H1 (cell line): ENCODE results near the gene HECTD1. TPM values are rescaled to one million over a fixed set of nuclear protein-coding genes. Genes with fewer than 3 reads are reported as not detected.

Source experiments
- CTCF ChIA-PET: fragments of 300-600 bp; sonication (Branson Sonifier 250); formaldehyde crosslinking; loops from one replicate; lab custom pipeline; 2021; ENCODE audit not compliant: partially characterized antibody; lab: Charles Lee
- POLR2A ChIA-PET: fragments of 300-600 bp; sonication (Branson Sonifier 250); formaldehyde crosslinking; loops from one replicate; lab custom pipeline; 2021; ENCODE audit warnings: inconsistent platforms; ENCODE audit not compliant: partially characterized antibody; lab: Charles Lee
- DNase-seq, 2 experiments: peaks; one replicate each; pipeline versions ENCODE4 v3.0.0 to v3.0.0-alpha.2; 2010 to 2022; ENCODE audit warnings: low spot score in 2 of 2, low read depth in 1 of 2, mixed read lengths in 1 of 2
- FAIRE-seq: peaks from 2 replicates; lab custom pipeline; 2011; peaks lifted over from hg19 to GRCh38; lab: Jason Lieb, UNC
- H2AFZ ChIP-seq: 2 replicates; pipeline ENCODE4 v1.8.1; 2012; ENCODE audit warnings: low read length, inconsistent platforms
- H2AK5ac ChIP-seq: 2 replicates; pipeline ENCODE4 v1.6.1; 2013; ENCODE audit warnings: low read depth, low read length
- H2BK120ac ChIP-seq: replicated peaks from 2 replicates; pipeline ENCODE3; 2013; ENCODE audit warnings: low read depth, low read length, inconsistent platforms
- H2BK12ac ChIP-seq: 2 replicates; pipeline ENCODE4 v1.6.1; 2013; ENCODE audit warnings: low read depth, low read length
- H2BK15ac ChIP-seq: 2 replicates; pipeline ENCODE4 v1.6.1; 2013; ENCODE audit warnings: low read length
- H2BK20ac ChIP-seq: 2 replicates; pipeline ENCODE4 v1.6.1; 2013; ENCODE audit warnings: low read length
- H2BK5ac ChIP-seq: 2 replicates; pipeline ENCODE4 v1.6.1; 2013; ENCODE audit warnings: low read depth, low read length
- H3K14ac ChIP-seq: 2 replicates; pipeline ENCODE4 v1.6.1; 2013; ENCODE audit warnings: inconsistent platforms; ENCODE audit not compliant: insufficient read length
- H3K18ac ChIP-seq: 2 replicates; pipeline ENCODE4 v1.6.1; 2013; ENCODE audit warnings: low read length; ENCODE audit errors: extremely low read depth
- H3K23ac ChIP-seq: 2 replicates; pipeline ENCODE4 v1.6.1; 2013; ENCODE audit warnings: inconsistent platforms; ENCODE audit not compliant: insufficient read length
- H3K23me2 ChIP-seq: 2 replicates; pipeline ENCODE4 v1.6.1; 2013; ENCODE audit warnings: low read depth, low read length
- H3K27ac ChIP-seq: 2 replicates; pipeline ENCODE4 v1.6.1; 2011; ENCODE audit warnings: low read depth, low read length, inconsistent platforms
- H3K27me3 ChIP-seq, 4 experiments: replicated peaks in 1 of 4; 1 replicate in 1 of 4; 2 replicates in 3 of 4; pipeline versions ENCODE4 v1.6.1 to v1.8.1; 2011 to 2013; ENCODE audit warnings: low read length in 3 of 4, mild to moderate bottlenecking in 3 of 4, inconsistent platforms in 2 of 4, mixed read lengths in 2 of 4, moderate library complexity in 1 of 4; ENCODE audit not compliant: control insufficient read depth in 3 of 4, insufficient read depth in 3 of 4; ENCODE audit errors: extremely low read depth in 1 of 4
- H3K36me3 ChIP-seq, 4 experiments: 2 replicates each; pipeline versions ENCODE4 v1.6.1 to v1.8.1; 2011 to 2013; ENCODE audit warnings: mild to moderate bottlenecking in 4 of 4, low read length in 3 of 4, moderate library complexity in 2 of 4, control low read depth in 1 of 4, inconsistent platforms in 1 of 4; ENCODE audit not compliant: insufficient read depth in 4 of 4, control insufficient read depth in 2 of 4
- H3K4ac ChIP-seq: replicated peaks from 2 replicates; pipeline ENCODE3; 2013; ENCODE audit warnings: low read length, low read depth, mixed read lengths, inconsistent platforms; ENCODE audit not compliant: insufficient read length
- H3K4me1 ChIP-seq, 4 experiments: replicated peaks in 1 of 4; 1 replicate in 1 of 4; 2 replicates in 3 of 4; pipeline versions ENCODE4 v1.6.1 to v1.8.1; 2011 to 2013; ENCODE audit warnings: low read length in 3 of 4, inconsistent platforms in 2 of 4, mixed read lengths in 1 of 4; ENCODE audit not compliant: insufficient read depth in 4 of 4, control insufficient read depth in 3 of 4
- H3K4me2 ChIP-seq, 2 experiments: 2 replicates each; pipeline versions ENCODE4 v1.6.1 to v1.8.1; 2011 to 2013; ENCODE audit warnings: low read depth in 2 of 2, low read length in 2 of 2, control low read depth in 1 of 2, inconsistent platforms in 1 of 2, mild to moderate bottlenecking in 1 of 2; ENCODE audit not compliant: insufficient read depth in 1 of 2
- H3K4me3 ChIP-seq, 4 experiments: fragments of 200-600, 300-600 bp in 1 of 4; sonication (generic), shearing (Covaris generic), sonication (Bioruptor Twin) in 1 of 4; 2 replicates each; pipeline versions ENCODE4 v1.5.1 to v1.8.1; 2011 to 2016; ENCODE audit warnings: low read length in 4 of 4, low read depth in 3 of 4, control low read depth in 2 of 4, inconsistent platforms in 2 of 4, mild to moderate bottlenecking in 2 of 4, mixed read lengths in 1 of 4, moderate library complexity in 1 of 4; ENCODE audit not compliant: insufficient read depth in 2 of 4; ENCODE audit errors: extremely low read depth in 1 of 4
- H3K56ac ChIP-seq: replicated peaks from 2 replicates; pipeline ENCODE3; 2013; ENCODE audit warnings: low read depth, mild to moderate bottlenecking, mixed read lengths, low read length, inconsistent platforms; ENCODE audit not compliant: insufficient read length
- H3K79me1 ChIP-seq: 2 replicates; pipeline ENCODE4 v1.6.1; 2013; ENCODE audit warnings: low read depth, low read length, control low read depth
- H3K79me2 ChIP-seq, 2 experiments: 2 replicates each; pipeline versions ENCODE4 v1.6.1 to v1.8.1; 2012 to 2013; ENCODE audit warnings: low read length in 2 of 2, mild to moderate bottlenecking in 2 of 2, inconsistent platforms in 1 of 2; ENCODE audit not compliant: insufficient read depth in 2 of 2, control insufficient read depth in 1 of 2
- H3K9ac ChIP-seq, 4 experiments: replicated peaks in 1 of 4; 1 replicate in 1 of 4; 2 replicates in 3 of 4; pipeline versions ENCODE4 v1.6.1 to v1.8.1; 2011 to 2013; ENCODE audit warnings: low read depth in 3 of 4, low read length in 3 of 4, control low read depth in 2 of 4, mild to moderate bottlenecking in 2 of 4, moderate library complexity in 2 of 4, inconsistent platforms in 1 of 4; ENCODE audit errors: extremely low read depth in 1 of 4
- H3K9me3 ChIP-seq, 2 experiments: 2 replicates each; pipeline versions ENCODE4 v1.6.1 to v1.8.1; 2012 to 2013; ENCODE audit warnings: mild to moderate bottlenecking in 2 of 2, moderate library complexity in 2 of 2, control low read depth in 1 of 2, inconsistent platforms in 1 of 2, low read depth in 1 of 2, low read length in 1 of 2, mixed read lengths in 1 of 2; ENCODE audit not compliant: insufficient read depth in 2 of 2
- H4K20me1 ChIP-seq, 2 experiments: replicated peaks in 1 of 2; 2 replicates each; pipeline versions ENCODE3 to v1.8.1; 2011 to 2013; ENCODE audit warnings: inconsistent platforms in 2 of 2, low read length in 2 of 2, mild to moderate bottlenecking in 1 of 2; ENCODE audit not compliant: insufficient read depth in 2 of 2, control insufficient read depth in 1 of 2
- H4K5ac ChIP-seq: 2 replicates; pipeline ENCODE4 v1.6.1; 2013; ENCODE audit warnings: low read length, low read depth, mixed read lengths, inconsistent platforms; ENCODE audit not compliant: insufficient read length
- H4K8ac ChIP-seq: 2 replicates; pipeline ENCODE4 v1.8.0; 2013; ENCODE audit warnings: mild to moderate bottlenecking, moderate library complexity, low read length, inconsistent platforms; ENCODE audit not compliant: insufficient read depth; ENCODE audit errors: extremely low read depth
- H4K91ac ChIP-seq: replicated peaks from 2 replicates; pipeline ENCODE3; 2013; ENCODE audit warnings: low read length, mixed read lengths, inconsistent platforms; ENCODE audit not compliant: insufficient read length
- HDAC6 ChIP-seq: IDR thresholded peaks from one replicate; pipeline ENCODE4 v1.7.1; 2012; ENCODE audit warnings: low read depth, mild to moderate bottlenecking, inconsistent platforms, low read length, moderate library complexity
- KDM1A ChIP-seq: fragments of 200-600, 300-600 bp; sonication (generic); IDR thresholded peaks from 2 replicates; pipeline ENCODE4 v1.7.1; 2016; ENCODE audit warnings: mild to moderate bottlenecking, low read length, borderline replicate concordance
- KDM4A ChIP-seq: IDR thresholded peaks from one replicate; pipeline ENCODE4 v1.7.1; 2012; ENCODE audit warnings: low read depth, mild to moderate bottlenecking, moderate library complexity, low read length, inconsistent platforms; ENCODE audit not compliant: severe bottlenecking
- TCF12 ChIP-seq: IDR thresholded peaks from 2 replicates; pipeline ENCODE4 v1.6.1; 2011; ENCODE audit warnings: low read depth, mild to moderate bottlenecking, low read length
- WGBS, 2 experiments: shearing (Covaris generic) in 1 of 2; methylation state at CpG; one replicate each; pipeline versions ENCODE4 v1.1.6 to v1.1.7; 2013 to 2015; ENCODE audit warnings: low lambda C conversion rate in 2 of 2, mixed read lengths in 2 of 2, inconsistent platforms in 1 of 2, low coverage in 1 of 2, missing lambda C conversion rate in 1 of 2; ENCODE audit not compliant: insufficient replicate concordance in 2 of 2, insufficient coverage in 1 of 2, insufficient read length in 1 of 2; ENCODE audit errors: extremely low coverage in 1 of 2, missing lambda C conversion rate in 1 of 2; 5-methylcytosine and 5-hydroxymethylcytosine counted together
- polyA plus RNA-seq, 7 experiments: library from polyadenylated mRNA; depleted of rRNA in 3 of 7; stranded (reverse) in 5 of 7; unstranded in 2 of 7; fragments of >200 nt in 5 of 7; fragments of 200-250 nt in 2 of 7; gene quantifications; 1 replicate in 5 of 7; 2 replicates in 1 of 7; 4 replicates in 1 of 7; pipeline versions ENCODE4 v1.2.1 to v1.2.3, GENCODE V29; 2011 to 2013; ENCODE audit warnings: missing spikeins in 2 of 7, mixed read lengths in 2 of 7
- total RNA-seq: library from RNA; stranded (reverse); fragmentation: NEBNext Ultra II Directional; extraction: Animal tissue kit (Norgen Biotek cat#: 25700); gene quantifications from 2 replicates; pipeline ENCODE4 v1.2.1, GENCODE V29; 2021

HECTD1 gene
- total and polyA plus RNA-seq, 2 of the 8 experiments (the other 6 are each of a cell fraction or from before 2014, with no cell fraction given) = 44.7 to 105 TPM

DNA sequence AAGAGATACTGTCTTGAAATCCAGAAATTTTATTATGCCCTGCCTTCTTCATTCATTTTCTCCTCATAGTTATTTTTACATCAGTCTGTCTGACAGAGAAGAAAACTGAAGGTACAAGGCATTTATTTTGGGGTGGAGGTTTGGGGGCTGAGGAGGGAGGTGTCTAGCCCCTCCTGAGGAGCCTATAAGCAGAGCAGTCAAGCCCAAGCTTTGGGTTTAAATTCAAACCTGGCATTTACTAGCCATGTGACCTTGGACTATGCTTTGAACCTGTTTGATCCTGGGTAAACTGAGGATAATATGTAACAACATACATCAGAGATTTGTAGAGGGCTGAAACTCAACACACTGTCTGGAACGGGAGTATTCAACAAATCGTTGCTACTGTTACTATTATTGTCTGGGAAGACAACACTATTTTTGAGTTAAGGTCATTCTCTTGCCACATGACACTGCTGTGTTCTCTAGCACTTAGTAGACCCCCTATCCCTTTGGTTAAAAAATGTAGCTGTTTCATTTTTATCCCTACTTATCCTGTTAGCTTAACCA is 115.4 kb downstream of the HECTD1 start:
- Histone ChIP-seq H4K5ac (no peak overlapping the region), H3K27ac (no peak overlapping the region), H3K9ac (no peak overlapping the region), H3K79me2 (no peaks in the 10 kb centered on the region), H3K4ac (no peak overlapping the region), H3K4me1 (no peaks in the 10 kb centered on the region), H3K9me3 (no peaks in the 10 kb centered on the region), H3K18ac (no peak overlapping the region), H3K14ac (no peak overlapping the region), H2BK20ac (no peak overlapping the region), H3K23me2 (no peaks in the 10 kb centered on the region), H2BK15ac (no peak overlapping the region), H3K56ac (no peak overlapping the region), H2BK120ac (no peak overlapping the region), H3K36me3 (no peaks in the 10 kb centered on the region), H4K8ac (no peak overlapping the region), H4K20me1 (no peaks in the 10 kb centered on the region), H3K27me3 (no peaks in the 10 kb centered on the region), H2BK5ac (no peak overlapping the region), H2BK12ac (no peak overlapping the region), H3K79me1 (no peaks in the 10 kb centered on the region), H4K91ac (no peak overlapping the region), H3K23ac (no peak overlapping the region), H2AFZ (no peak overlapping the region), H2AK5ac (no peak overlapping the region), H3K4me3 (no peak overlapping the region), H3K4me2 (no peak overlapping the region)
- ChIA-PET CTCF (interaction anchor here (1.4 kb wide), 1 partner anchor 10 kb away, joined by 5 read pairs; no protein-coding TSS in a partner anchor), POLR2A (interaction anchor here (0.9 kb wide), 1 partner anchor 15 kb away, joined by 3 read pairs; no protein-coding TSS in a partner anchor)
- FAIRE-seq (no peak), DNase-seq (no peak)
- 87% methylated on average over 2 of the region's 2 CpGs; no CpG with 5 or more reads in 1 of the 2 experiments for WGBS, 2 experiments
- no peak for TF ChIP-seq KDM4A
- TF ChIP-seq HDAC6 = no peak
- no peak for TF ChIP-seq KDM1A
- TF ChIP-seq TCF12 = no peak
